ENCODE results near the gene SERPINB1. TPM values are rescaled to one million over a fixed set of nuclear protein-coding genes. Genes with fewer than 3 reads are reported as not detected.

Gene SERPINB1
- total RNA-seq, 2 donors from 2014 or later, result 135 to 173 TPM

DNA sequence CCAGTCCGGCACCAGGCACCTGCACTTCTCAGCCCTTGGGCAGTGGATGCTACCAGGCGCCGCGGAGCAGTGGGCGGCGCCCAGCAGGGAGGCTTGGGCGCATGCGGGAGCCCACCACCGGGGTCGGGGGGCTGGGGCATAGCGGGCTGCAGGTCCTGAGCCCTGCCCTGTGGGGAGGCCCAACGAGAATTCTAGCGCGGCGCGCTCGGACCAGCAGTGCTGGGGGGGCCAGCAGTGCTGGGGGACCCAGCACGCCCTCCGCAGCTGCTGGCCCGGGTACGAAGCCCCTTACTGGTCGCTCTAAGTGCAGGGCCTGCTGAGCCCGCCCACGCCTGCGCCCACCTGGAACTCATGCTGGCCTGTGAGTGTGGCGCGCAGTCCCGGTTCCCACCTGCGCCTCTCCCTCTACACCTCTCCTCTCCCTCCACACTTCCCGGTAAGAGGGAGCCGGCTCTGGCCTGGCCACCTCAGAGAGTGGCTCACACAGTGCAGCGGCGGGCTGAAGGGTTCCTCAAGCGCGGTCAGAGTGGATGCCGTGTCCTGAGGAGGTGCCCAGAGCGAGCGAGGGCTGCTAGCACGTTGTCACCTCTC is 28.5 kb upstream of the SERPINB1 start:
- H3K27ac ChIP-seq, result no peak overlapping the region
- no peak overlapping the region for H3K9ac ChIP-seq (ENCODE audit: low read depth in 2 of 2, low read length in 2 of 2)
- H3K9me3 ChIP-seq, result no peaks in the 10 kb centered on the region
- TF ChIP-seq, protein P1, sequence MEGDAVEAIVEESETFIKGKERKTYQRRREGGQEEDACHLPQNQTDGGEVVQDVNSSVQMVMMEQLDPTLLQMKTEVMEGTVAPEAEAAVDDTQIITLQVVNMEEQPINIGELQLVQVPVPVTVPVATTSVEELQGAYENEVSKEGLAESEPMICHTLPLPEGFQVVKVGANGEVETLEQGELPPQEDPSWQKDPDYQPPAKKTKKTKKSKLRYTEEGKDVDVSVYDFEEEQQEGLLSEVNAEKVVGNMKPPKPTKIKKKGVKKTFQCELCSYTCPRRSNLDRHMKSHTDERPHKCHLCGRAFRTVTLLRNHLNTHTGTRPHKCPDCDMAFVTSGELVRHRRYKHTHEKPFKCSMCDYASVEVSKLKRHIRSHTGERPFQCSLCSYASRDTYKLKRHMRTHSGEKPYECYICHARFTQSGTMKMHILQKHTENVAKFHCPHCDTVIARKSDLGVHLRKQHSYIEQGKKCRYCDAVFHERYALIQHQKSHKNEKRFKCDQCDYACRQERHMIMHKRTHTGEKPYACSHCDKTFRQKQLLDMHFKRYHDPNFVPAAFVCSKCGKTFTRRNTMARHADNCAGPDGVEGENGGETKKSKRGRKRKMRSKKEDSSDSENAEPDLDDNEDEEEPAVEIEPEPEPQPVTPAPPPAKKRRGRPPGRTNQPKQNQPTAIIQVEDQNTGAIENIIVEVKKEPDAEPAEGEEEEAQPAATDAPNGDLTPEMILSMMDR (IDR thresholded peaks at IDR 0.05), result no peak
- H3K27me3 ChIP-seq, result no peaks in the 10 kb centered on the region
- intact Hi-C loops (cut with DNase I), result no loop called here
- no peak for DNase-seq
- H3K36me3 ChIP-seq, result no peaks in the 10 kb centered on the region
- no peak overlapping the region for H3K4me3 ChIP-seq
- H3K4me1 ChIP-seq, result no peaks in the 10 kb centered on the region

DNA sequence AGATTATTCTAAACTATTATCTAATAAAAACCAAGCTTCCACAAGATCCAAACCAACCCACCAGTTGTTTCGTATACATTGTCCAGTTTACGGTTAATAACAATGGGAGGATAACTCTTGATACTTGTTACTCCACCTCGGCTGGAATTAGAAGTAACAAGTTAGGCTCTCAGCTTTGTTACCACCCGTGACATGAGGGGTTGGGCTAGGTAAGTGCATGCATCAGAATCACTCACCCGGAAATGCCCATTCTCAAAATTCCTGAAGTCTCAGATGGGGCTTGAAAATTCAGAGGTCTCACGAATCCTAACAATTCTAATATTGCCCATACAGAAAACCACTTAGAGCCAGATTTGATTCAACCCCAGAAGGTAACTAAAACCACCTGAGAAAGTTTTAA is 27.0 kb upstream of the SERPINB1 start:
- no peak overlapping the region for H3K27ac ChIP-seq
- TF ChIP-seq, protein P1 (IDR thresholded peaks at IDR 0.05), result no peak

DNA sequence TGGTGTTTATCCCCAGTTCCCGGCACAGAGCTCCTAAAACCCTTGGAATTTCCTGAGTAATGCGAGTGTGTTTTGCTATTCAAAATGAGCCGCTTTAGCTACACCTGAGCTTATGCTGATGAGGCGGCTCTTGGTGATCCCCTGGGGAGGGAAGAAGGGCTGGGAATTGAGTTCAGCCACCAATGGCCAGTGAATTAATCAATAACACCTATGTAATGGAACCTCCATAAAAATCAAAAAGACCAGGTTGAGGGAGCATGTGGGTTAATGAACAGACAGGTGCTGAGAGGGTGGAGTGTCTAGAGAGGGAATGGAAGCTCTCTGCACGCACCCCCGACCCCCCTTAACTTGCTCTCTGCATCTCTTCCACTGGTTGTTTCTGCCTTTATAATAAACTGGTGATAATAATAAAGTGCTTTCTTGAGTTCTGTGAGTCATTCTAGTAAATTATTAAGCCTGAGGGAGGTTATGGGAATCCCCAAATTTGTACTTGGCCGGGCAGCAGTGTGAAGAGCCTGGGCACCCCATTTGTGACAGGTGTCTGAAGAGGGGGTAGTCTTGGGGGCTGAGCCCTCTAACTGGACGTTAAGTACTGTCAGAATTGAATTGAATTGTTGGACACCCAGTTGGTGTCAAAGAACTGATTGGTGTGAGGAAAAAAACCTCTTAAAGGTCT is 24.6 kb upstream of the SERPINB1 start:
- Histone ChIP-seq H3K9me3 (no peaks in the 10 kb centered on the region), H3K4me3 (no peak overlapping the region), H3K9ac (ENCODE audit: low read depth in 2 of 2, low read length in 2 of 2) (no peak overlapping the region), H3K36me3 (no peaks in the 10 kb centered on the region), H3K27me3 (no peaks in the 10 kb centered on the region), H3K4me1 (no peaks in the 10 kb centered on the region), H3K27ac (no peak overlapping the region)
- intact Hi-C loops (cut with DNase I), result no loop called here
- TF ChIP-seq, protein P1 (IDR thresholded peaks at IDR 0.05), result no peak
- DNase-seq, result no peak

More for the DNA sequence above, 27.0 kb upstream of the SERPINB1 start:
- intact Hi-C loops (cut with DNase I), result no loop called here
- Histone ChIP-seq H3K9ac (ENCODE audit: low read depth in 2 of 2, low read length in 2 of 2) (no peak overlapping the region), H3K9me3 (no peaks in the 10 kb centered on the region), H3K4me3 (no peak overlapping the region), H3K36me3 (no peaks in the 10 kb centered on the region), H3K4me1 (no peaks in the 10 kb centered on the region), H3K27me3 (no peaks in the 10 kb centered on the region)
- no peak for DNase-seq

DNA sequence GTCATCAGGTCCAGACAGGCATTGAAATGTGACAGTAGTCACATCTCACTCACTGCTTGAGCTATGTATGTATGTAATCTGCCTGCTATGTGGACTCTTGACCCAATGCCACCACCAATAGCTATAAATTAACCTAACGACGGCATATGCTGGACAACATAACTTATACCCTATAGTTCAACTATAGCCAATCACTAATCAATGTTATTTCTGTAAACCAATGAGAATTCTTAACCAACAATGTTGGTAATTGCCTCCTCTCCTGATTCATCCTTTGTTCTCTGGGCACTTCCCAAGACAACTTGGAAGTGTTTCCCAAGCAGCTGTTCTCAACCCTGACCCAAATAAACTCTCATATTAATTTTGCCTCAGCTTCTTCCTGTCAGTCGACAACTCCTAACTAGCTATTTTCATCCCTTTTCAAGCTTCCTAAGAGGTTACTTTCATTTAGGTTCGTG is 24.1 kb upstream of the SERPINB1 start:
- no peak for DNase-seq
- TF ChIP-seq, protein P1 (IDR thresholded peaks at IDR 0.05), result no peak
- intact Hi-C loops (cut with DNase I), result no loop called here
- Histone ChIP-seq H3K27me3 (no peaks in the 10 kb centered on the region), H3K4me3 (no peak overlapping the region), H3K9me3 (no peaks in the 10 kb centered on the region), H3K4me1 (no peaks in the 10 kb centered on the region), H3K36me3 (no peaks in the 10 kb centered on the region), H3K9ac (ENCODE audit: low read depth in 2 of 2, low read length in 2 of 2) (no peak overlapping the region), H3K27ac (no peak overlapping the region)

GRCh38 chr6:2865270-2865669 is 23.6 kb upstream of the SERPINB1 start:
- Histone ChIP-seq H3K36me3 (no peaks in the 10 kb centered on the region), H3K9me3 (no peaks in the 10 kb centered on the region), H3K4me3 (no peak overlapping the region), H3K27ac (no peak overlapping the region), H3K27me3 (no peaks in the 10 kb centered on the region), H3K9ac (ENCODE audit: low read depth in 2 of 2, low read length in 2 of 2) (no peak overlapping the region), H3K4me1 (no peaks in the 10 kb centered on the region)
- TF ChIP-seq, protein P1 (IDR thresholded peaks at IDR 0.05), result no peak
- intact Hi-C loops (cut with DNase I), result no loop called here
- DNase-seq, result no peak
